ENCODE data around the gene PPM1H.
"Not testable (repeated sequence)": the region's sequence is repeated elsewhere in the genome, so short reads cannot be mapped to it uniquely, and the experiment has no call there.

Gene PPM1H

GRCh38 chr12:62736596-62736995, 198.4 kb downstream of the PPM1H start:
- no peak for DNase-seq (ENCODE audit: low spot score)

GRCh38 chr12:62732861-62733427, 202.0 kb downstream of the PPM1H start:
- no peak for DNase-seq (ENCODE audit: low spot score)

- no peak for DNase-seq (ENCODE audit: low spot score)
Observed at GRCh38 chr12:62731055-62731820, 203.7 kb downstream of the PPM1H start.

- DNase-seq (ENCODE audit: low spot score): no peak
Observed at GRCh38 chr12:62730649-62731048, 204.3 kb downstream of the PPM1H start.

- DNase-seq (ENCODE audit: low spot score): not testable (repeated sequence)
Observed at GRCh38 chr12:62729579-62730544, 205.1 kb downstream of the PPM1H start.

GRCh38 chr12:62728741-62729140, 206.2 kb downstream of the PPM1H start:
- DNase-seq (ENCODE audit: low spot score): no peak

GRCh38 chr12:62726471-62726980, 208.4 kb downstream of the PPM1H start:
- DNase-seq (ENCODE audit: low spot score): no peak

GRCh38 chr12:62725781-62726180, 209.2 kb downstream of the PPM1H start:
- DNase-seq (ENCODE audit: low spot score): no peak

- DNase-seq (ENCODE audit: low spot score): peak; percentile 78
Observed at GRCh38 chr12:62724947-62725451, 210.0 kb downstream of the PPM1H start.

GRCh38 chr12:62724285-62724684, 210.7 kb downstream of the PPM1H start:
- DNase-seq (ENCODE audit: low spot score): no peak

- no peak for DNase-seq (ENCODE audit: low spot score)
Observed at GRCh38 chr12:62722971-62723680, 211.8 kb downstream of the PPM1H start.

GRCh38 chr12:62720661-62721330, 214.2 kb downstream of the PPM1H start:
- DNase-seq (ENCODE audit: low spot score): no peak

GRCh38 chr12:62720025-62720424, 214.9 kb downstream of the PPM1H start:
- no peak for DNase-seq (ENCODE audit: low spot score)

- no peak for DNase-seq (ENCODE audit: low spot score)
Observed at GRCh38 chr12:62718762-62719426, 216.1 kb downstream of the PPM1H start.

- DNase-seq (ENCODE audit: low spot score): no peak
Observed at GRCh38 chr12:62717643-62718042, 217.3 kb downstream of the PPM1H start.

GRCh38 chr12:62716866-62717525, 218.0 kb downstream of the PPM1H start:
- DNase-seq (ENCODE audit: low spot score): no peak

- no peak for DNase-seq (ENCODE audit: low spot score)
Observed at GRCh38 chr12:62716037-62716436, 218.9 kb downstream of the PPM1H start.

- DNase-seq (ENCODE audit: low spot score): no peak
Observed at GRCh38 chr12:62714774-62715721, 219.9 kb downstream of the PPM1H start.
